ENCODE measurements around the gene MCU.
A peak's percentile ranks its signal among the peaks of the same experiment; 100 is the strongest.

The MCU gene

GRCh38 chr10:72808001-72808400, 116.1 kb downstream of the MCU start:
- DNase-seq, result peak; percentile 2

- no peak for DNase-seq
Measured at GRCh38 chr10:72809006-72809405, 117.1 kb downstream of the MCU start.

- no peak for DNase-seq
Measured at GRCh38 chr10:72810976-72811375, 119.0 kb downstream of the MCU start.

GRCh38 chr10:72812415-72812752, 120.4 kb downstream of the MCU start:
- DNase-seq, result no peak

GRCh38 chr10:72812753-72813430, 120.9 kb downstream of the MCU start:
- DNase-seq, result no peak

- no peak for DNase-seq
Measured at GRCh38 chr10:72814099-72814790, 122.3 kb downstream of the MCU start.

- no peak for DNase-seq
Measured at GRCh38 chr10:72816565-72816964, 124.6 kb downstream of the MCU start.

GRCh38 chr10:72818076-72818475, 126.1 kb downstream of the MCU start:
- no peak for DNase-seq

- DNase-seq, result no peak
Measured at GRCh38 chr10:72819053-72819452, 127.1 kb downstream of the MCU start.

GRCh38 chr10:72821606-72822005, 129.7 kb downstream of the MCU start:
- no peak for DNase-seq

- no peak for DNase-seq
Measured at GRCh38 chr10:72822342-72822986, 130.5 kb downstream of the MCU start.

GRCh38 chr10:72825163-72825562, 133.2 kb downstream of the MCU start:
- DNase-seq, result no peak

- no peak for DNase-seq
Measured at GRCh38 chr10:72826346-72826745, 134.4 kb downstream of the MCU start.

GRCh38 chr10:72828294-72828693, 136.4 kb downstream of the MCU start:
- no peak for DNase-seq

GRCh38 chr10:72830625-72831024, 138.7 kb downstream of the MCU start:
- no peak for DNase-seq

GRCh38 chr10:72831696-72832409, 139.9 kb downstream of the MCU start:
- no peak for DNase-seq

GRCh38 chr10:72832701-72833100, 140.8 kb downstream of the MCU start:
- DNase-seq, result no peak

- peak; percentile 27 for DNase-seq
Measured at GRCh38 chr10:72834183-72834825, 142.4 kb downstream of the MCU start.

GRCh38 chr10:72840319-72840718, 148.4 kb downstream of the MCU start:
- no peak for DNase-seq

GRCh38 chr10:72841487-72841886, 149.5 kb downstream of the MCU start:
- no peak for DNase-seq

- no peak for DNase-seq
Measured at GRCh38 chr10:72842164-72842563, 150.2 kb downstream of the MCU start.

- DNase-seq, result no peak
Measured at GRCh38 chr10:72846238-72846637, 154.3 kb downstream of the MCU start.

GRCh38 chr10:72847681-72848080, 155.7 kb downstream of the MCU start:
- no peak for DNase-seq

All from NCI-H2081 treated with DMSO at 0.1 percent for 48 hours (cell line).